WTC11 (cell line): ENCODE results near the gene HOXA10. TPM values are rescaled to one million over a fixed set of nuclear protein-coding genes. Genes with fewer than 3 reads are reported as not detected.

ENCODE experiments used
- ATAC-seq: fragments of 200-7000 bp; cut with Tn5 transposase; 2 replicates; pipeline ENCODE4 v1.10.0; 2021; ENCODE audit warnings: mild to moderate bottlenecking, moderate library complexity
- CTCF ChIA-PET: fragments of 300-600 bp; sonication (Branson Sonifier 250); formaldehyde crosslinking; loops from one replicate; lab custom pipeline; 2021; ENCODE audit warnings: antibody characterized with exemption; lab: Charles Lee
- POLR2A ChIA-PET: fragments of 350-600 bp; sonication (Branson Sonifier 250); formaldehyde crosslinking; loops from one replicate; lab custom pipeline; 2021; ENCODE audit warnings: antibody characterized with exemption; lab: Charles Lee
- DNase-seq: peaks from one replicate; pipeline ENCODE4 v3.0.0; 2021; ENCODE audit warnings: low spot score
- H3K27ac Mint-ChIP-seq: 2 replicates; pipeline ENCODE4 v1.8.0; 2021; ENCODE audit warnings: mixed read lengths
- H3K27me3 Mint-ChIP-seq: 2 replicates; pipeline ENCODE4 v1.8.0; 2021; ENCODE audit warnings: low read depth, mild to moderate bottlenecking, moderate library complexity, mixed read lengths
- H3K36me3 Mint-ChIP-seq: 2 replicates; pipeline ENCODE4 v1.8.0; 2021; ENCODE audit warnings: mixed read lengths
- H3K4me1 Mint-ChIP-seq: 2 replicates; pipeline ENCODE4 v1.8.0; 2022; ENCODE audit warnings: mixed read lengths
- H3K4me3 Mint-ChIP-seq: 2 replicates; pipeline ENCODE4 v1.8.0; 2021; ENCODE audit warnings: mild to moderate bottlenecking, moderate library complexity, mixed read lengths
- H3K9me3 Mint-ChIP-seq: 2 replicates; pipeline ENCODE4 v1.8.0; 2021; ENCODE audit warnings: mixed read lengths
- ARID4B ChIP-seq: sonication (generic); formaldehyde crosslinking; IDR thresholded peaks from 2 replicates; pipeline ENCODE4 v1.8.0; 2023; ENCODE audit warnings: missing genetic modification reagents, mild to moderate bottlenecking, borderline replicate concordance
- CBFB ChIP-seq: sonication (generic); formaldehyde crosslinking; IDR thresholded peaks from 2 replicates; pipeline ENCODE4 v1.8.1; 2022; ENCODE audit warnings: mild to moderate bottlenecking, low read depth, missing genetic modification reagents
- E2F1 ChIP-seq: sonication (generic); formaldehyde crosslinking; IDR thresholded peaks from 2 replicates; pipeline ENCODE4 v1.8.0; 2022; ENCODE audit warnings: mild to moderate bottlenecking, missing genetic modification reagents
- E2F5 ChIP-seq: sonication (generic); formaldehyde crosslinking; IDR thresholded peaks from 2 replicates; pipeline ENCODE4 v1.8.1; 2022; ENCODE audit warnings: mild to moderate bottlenecking, moderate library complexity, missing genetic modification reagents
- EMX1 ChIP-seq: fragments of 250-450 bp; sonication (Bioruptor Pico); IDR thresholded peaks from 2 replicates; pipeline ENCODE4 v1.8.0; 2021; ENCODE audit warnings: mild to moderate bottlenecking
- FOXJ3 ChIP-seq: sonication (generic); formaldehyde crosslinking; IDR thresholded peaks from 2 replicates; pipeline ENCODE4 v1.9.0; 2021; ENCODE audit warnings: missing genetic modification reagents, mild to moderate bottlenecking, borderline replicate concordance
- IRF2 ChIP-seq: sonication (generic); formaldehyde crosslinking; IDR thresholded peaks from 2 replicates; pipeline ENCODE4 v1.8.0; 2022; ENCODE audit warnings: low read depth, missing genetic modification reagents, borderline replicate concordance
- MAX ChIP-seq: sonication (generic); formaldehyde crosslinking; IDR thresholded peaks from 2 replicates; pipeline ENCODE4 v1.8.0; 2022; ENCODE audit warnings: mild to moderate bottlenecking, missing genetic modification reagents
- MXD4 ChIP-seq: fragments of 250-450 bp; sonication (Bioruptor Pico); IDR thresholded peaks from 2 replicates; pipeline ENCODE4 v1.8.0; 2021; ENCODE audit warnings: mild to moderate bottlenecking, moderate library complexity, borderline replicate concordance
- PREB ChIP-seq: sonication (generic); formaldehyde crosslinking; IDR thresholded peaks from 2 replicates; pipeline ENCODE4 v1.8.1; 2022; ENCODE audit warnings: mild to moderate bottlenecking, missing genetic modification reagents, moderate library complexity, borderline replicate concordance
- SOX15 ChIP-seq: fragments of 250-450 bp; sonication (Bioruptor Pico); IDR thresholded peaks from 2 replicates; pipeline ENCODE4 v1.9.0; 2021; ENCODE audit warnings: mild to moderate bottlenecking
- SP1 ChIP-seq: sonication (generic); formaldehyde crosslinking; conservative IDR thresholded peaks from 2 replicates; pipeline ENCODE4 v1.8.1; 2022; ENCODE audit warnings: missing genetic modification reagents
- STAT6 ChIP-seq: sonication (generic); formaldehyde crosslinking; conservative IDR thresholded peaks from 2 replicates; pipeline ENCODE4 v1.8.1; 2023; ENCODE audit warnings: mild to moderate bottlenecking, low read depth, missing genetic modification reagents, moderate library complexity
- USF1 ChIP-seq: sonication (generic); formaldehyde crosslinking; IDR thresholded peaks from 2 replicates; pipeline ENCODE4 v1.8.0; 2022; ENCODE audit warnings: mild to moderate bottlenecking, missing genetic modification reagents
- ZBTB21 ChIP-seq: sonication (generic); formaldehyde crosslinking; IDR thresholded peaks from 2 replicates; pipeline ENCODE4 v1.8.1; 2023; ENCODE audit warnings: mild to moderate bottlenecking, missing genetic modification reagents, borderline replicate concordance
- ZNF121 ChIP-seq: sonication (generic); formaldehyde crosslinking; IDR thresholded peaks from 2 replicates; pipeline ENCODE4 v1.8.0; 2023; ENCODE audit warnings: missing genetic modification reagents
- ZNF416 ChIP-seq: fragments of 250-450 bp; sonication (Bioruptor Pico); IDR thresholded peaks from 2 replicates; pipeline ENCODE4 v1.9.0; 2021; ENCODE audit warnings: mild to moderate bottlenecking, inconsistent platforms
- ZNF532 ChIP-seq: fragments of 250-450 bp; sonication (Bioruptor Pico); IDR thresholded peaks from 2 replicates; pipeline ENCODE4 v1.9.0; 2021; ENCODE audit warnings: mild to moderate bottlenecking, borderline replicate concordance
- total RNA-seq: library from RNA; stranded (reverse); gene quantifications from 3 replicates; pipeline ENCODE4 v1.2.3, GENCODE V29; 2021

HOXA10 gene
- total RNA-seq, 1 experiment from 2014 or later, result 0.07 TPM

GRCh38 chr7:27157702-27158431 lies 16.3 kb downstream of the HOXA10 start (continued):
- TF ChIP-seq ARID4B, result no peak
- TF ChIP-seq ZNF121 (CRISPR knock-in tag), result no peak

GRCh38 chr7:27156916-27157701 lies 17.0 kb downstream of the HOXA10 start:
- no peaks in the 10 kb centered on the region for H3K9me3 Mint-ChIP-seq
- peak overlapping the region; percentile 48 for H3K4me3 Mint-ChIP-seq
- H3K36me3 Mint-ChIP-seq, result peaks cover 3% of the 10 kb centered on the region
- peaks cover 10% of the 10 kb centered on the region for H3K4me1 Mint-ChIP-seq
- POLR2A ChIA-PET, result no interaction called here
- H3K27me3 Mint-ChIP-seq, result peaks cover 100% of the 10 kb centered on the region
- CTCF ChIA-PET, result interaction anchor here (0.9 to 1.5 kb wide), 5 partner anchors 8 to 787 kb away, joined by 3 to 8 read pairs (median 3); partner anchors contain the start of genes HOXA5 and HOXA9
- H3K27ac Mint-ChIP-seq, result no peak overlapping the region
- DNase-seq (no peak), ATAC-seq (no peak)
- TF ChIP-seq IRF2 (CRISPR knock-in tag), result no peak
- TF ChIP-seq EMX1, result no peak
- no peak for TF ChIP-seq USF1 (CRISPR knock-in tag)
- no peak for TF ChIP-seq ZNF532 (CRISPR knock-in tag)
- no peak for TF ChIP-seq MAX (CRISPR knock-in tag)
- TF ChIP-seq PREB (CRISPR knock-in tag), result no peak
- no peak for TF ChIP-seq E2F1 (CRISPR knock-in tag)
- TF ChIP-seq SP1, result no peak
- TF ChIP-seq ZNF416 (CRISPR knock-in tag), result no peak
- no peak for TF ChIP-seq CBFB
- TF ChIP-seq FOXJ3, result no peak
- TF ChIP-seq STAT6 (CRISPR knock-in tag), result no peak
- TF ChIP-seq ZBTB21, result no peak
- TF ChIP-seq MXD4 (CRISPR knock-in tag), result no peak
- TF ChIP-seq SOX15 (CRISPR knock-in tag), result no peak
- no peak for TF ChIP-seq E2F5 (CRISPR knock-in tag)
